Activated CD8-positive, alpha-beta T cell treated with anti-CD3 and anti-CD28 coated beads for 36 hours (primary cell): ENCODE results near the gene FAM81A. TPM values are rescaled to one million over a fixed set of nuclear protein-coding genes. Genes with fewer than 3 reads are reported as not detected.
"Not testable (repeated sequence)": the region's sequence is repeated elsewhere in the genome, so short reads cannot be mapped to it uniquely, and the experiment has no call there.

Experiments
- ATAC-seq: fragments of 200-7000 bp; cut with Tn5 transposase; one replicate; pipeline ENCODE4 v1.10.0; 2021; ENCODE audit warnings: mild to moderate bottlenecking, moderate library complexity
- CTCF ChIA-PET: fragments of 350-600 bp; sonication (Branson Sonifier 250); formaldehyde crosslinking; loops from one replicate; lab custom pipeline; 2021; ENCODE audit warnings: antibody characterized with exemption; lab: Charles Lee
- POLR2A ChIA-PET: fragments of 350-600 bp; sonication (Branson Sonifier 250); formaldehyde crosslinking; loops from one replicate; lab custom pipeline; 2021; ENCODE audit warnings: antibody characterized with exemption; lab: Charles Lee
- DNase-seq: peaks from one replicate; pipeline ENCODE4 v3.0.0-alpha.2; 2020
- H3K27ac Mint-ChIP-seq: one replicate; pipeline ENCODE4 v1.8.0; 2021; ENCODE audit warnings: mild to moderate bottlenecking, mixed read lengths
- H3K27me3 Mint-ChIP-seq: one replicate; pipeline ENCODE4 v1.8.0; 2021; ENCODE audit warnings: mixed read lengths
- H3K36me3 Mint-ChIP-seq: one replicate; pipeline ENCODE4 v1.8.0; 2021; ENCODE audit warnings: low read depth, mixed read lengths
- H3K4me1 Mint-ChIP-seq: one replicate; pipeline ENCODE4 v1.8.0; 2021; ENCODE audit warnings: low read depth, mixed read lengths
- H3K4me3 Mint-ChIP-seq: one replicate; pipeline ENCODE4 v1.8.0; 2021; ENCODE audit warnings: mild to moderate bottlenecking, moderate library complexity, mixed read lengths
- H3K9me3 Mint-ChIP-seq: one replicate; pipeline ENCODE4 v1.8.0; 2021; ENCODE audit warnings: mixed read lengths
- CTCF ChIP-seq: fragments of 200-600 bp; IDR thresholded peaks from one replicate; pipeline ENCODE4 v1.8.0; 2022; ENCODE audit warnings: antibody characterized with exemption, mild to moderate bottlenecking
- intact Hi-C: fragments of 100-400 bp; cut with micrococcal nuclease; formaldehyde crosslinking; loops from one replicate; pipeline ENCODE4 v1.10.0; 2022
- total RNA-seq, 2 experiments: library from RNA; stranded (reverse); gene quantifications; one replicate each; pipeline ENCODE4 v1.2.3, GENCODE V29; 2021

The FAM81A gene
- total RNA-seq, 2 experiments from 2014 or later = 1.2 to 1.5 TPM

- ChIA-PET POLR2A (no interaction called here), CTCF (no interaction called here)
- ATAC-seq (no peak), DNase-seq (no peak)
- Mint-ChIP-seq H3K36me3 (no peaks in the 10 kb centered on the region), H3K4me3 (no peak overlapping the region), H3K27me3 (peaks cover 12% of the 10 kb centered on the region), H3K27ac (no peak overlapping the region), H3K4me1 (no peaks in the 10 kb centered on the region), H3K9me3 (no peaks in the 10 kb centered on the region)
- no peak for TF ChIP-seq CTCF
- intact Hi-C loops = no loop called here
Measured at GRCh38 chr15:59484399-59484798, 46.4 kb downstream of the FAM81A start.

GRCh38 chr15:59485036-59485435 is 47.0 kb downstream of the FAM81A start:
- intact Hi-C loops = no loop called here
- DNase-seq = no peak
- Mint-ChIP-seq H3K4me1 (no peaks in the 10 kb centered on the region), H3K9me3 (no peaks in the 10 kb centered on the region), H3K4me3 (no peak overlapping the region), H3K36me3 (no peaks in the 10 kb centered on the region), H3K27ac (no peak overlapping the region), H3K27me3 (peaks cover 8% of the 10 kb centered on the region)
- ATAC-seq = no peak
- TF ChIP-seq CTCF = no peak
- CTCF ChIA-PET = no interaction called here
- POLR2A ChIA-PET = no interaction called here

DNA sequence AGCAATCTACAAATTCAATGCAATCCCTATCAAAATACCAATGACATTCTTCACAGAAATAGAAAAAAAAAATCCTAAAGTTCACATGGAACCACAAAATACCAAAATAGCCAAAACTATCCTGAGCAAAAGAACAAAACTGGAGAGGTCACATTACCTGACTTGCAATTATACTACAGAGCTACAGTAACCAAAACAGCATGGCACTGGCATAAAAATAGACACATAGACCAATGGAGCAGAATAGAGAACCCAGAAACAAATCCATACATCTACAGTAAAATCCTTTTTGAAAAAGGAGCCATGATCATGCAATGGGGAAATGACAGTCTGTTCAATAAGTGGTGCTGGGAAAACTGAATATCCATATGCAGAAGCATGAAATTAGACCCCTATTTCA is 51.5 kb downstream of the FAM81A start:
- ATAC-seq, H3K9me3 Mint-ChIP-seq, H3K27me3 Mint-ChIP-seq, DNase-seq, POLR2A ChIA-PET, H3K4me3 Mint-ChIP-seq, H3K27ac Mint-ChIP-seq, intact Hi-C loops, H3K36me3 Mint-ChIP-seq, H3K4me1 Mint-ChIP-seq: not testable (repeated sequence)
- CTCF ChIA-PET = interaction anchor here (0.6 kb wide), 1 partner anchor 1262 kb away, joined by 3 read pairs; no protein-coding TSS in a partner anchor

DNA sequence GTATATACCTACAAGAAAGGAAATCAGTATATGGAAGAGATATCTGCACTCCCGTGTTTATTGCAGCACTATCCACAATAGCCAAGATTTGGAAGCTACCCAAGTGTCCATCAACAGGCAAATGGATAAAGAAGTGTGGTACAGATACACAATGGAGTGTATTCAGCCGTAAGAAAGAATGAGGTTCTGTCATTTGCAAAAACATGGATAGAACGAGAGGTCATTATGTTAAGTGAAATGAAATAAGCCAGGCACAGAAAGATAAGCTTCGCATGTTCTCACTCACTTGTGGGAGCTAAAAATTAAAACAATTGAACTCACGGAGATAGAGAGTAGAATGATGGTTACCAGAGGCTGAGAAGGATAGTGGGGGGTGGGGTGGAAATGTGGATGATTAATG is 53.1 kb downstream of the FAM81A start:
- Mint-ChIP-seq H3K4me1 (no peaks in the 10 kb centered on the region), H3K27me3 (no peaks in the 10 kb centered on the region), H3K27ac (no peak overlapping the region), H3K36me3 (no peaks in the 10 kb centered on the region), H3K9me3 (no peaks in the 10 kb centered on the region), H3K4me3 (no peak overlapping the region)
- no peak for ATAC-seq
- DNase-seq = no peak
- no peak for TF ChIP-seq CTCF
- CTCF ChIA-PET = interaction anchor here (0.6 to 7.6 kb wide), 7 partner anchors 10 to 511 kb away, joined by 3 to 30 read pairs (median 4); no protein-coding TSS in a partner anchor
- intact Hi-C loops = loop anchor here (5.0 to 10.0 kb wide), 3 partner anchors 314 to 516 kb away; no protein-coding TSS in a partner anchor
- POLR2A ChIA-PET = no interaction called here

- Mint-ChIP-seq H3K27me3 (no peaks in the 10 kb centered on the region), H3K4me3 (no peak overlapping the region), H3K9me3 (no peaks in the 10 kb centered on the region), H3K27ac (no peak overlapping the region), H3K4me1 (no peaks in the 10 kb centered on the region), H3K36me3 (no peaks in the 10 kb centered on the region)
- ChIA-PET POLR2A (interaction anchor here (0.9 kb wide), 1 partner anchor 256 kb away, joined by 3 read pairs; no protein-coding TSS in a partner anchor), CTCF (interaction anchor here (0.6 to 7.6 kb wide), 36 partner anchors 9 to 1265 kb away, joined by 3 to 30 read pairs (median 3); no protein-coding TSS in a partner anchor)
- peak; percentile 80 for ATAC-seq
- peak; percentile 67 for DNase-seq
- intact Hi-C loops = loop anchor here (2.0 to 10.0 kb wide), 4 partner anchors 246 to 518 kb away; no protein-coding TSS in a partner anchor
- TF ChIP-seq CTCF = peak; percentile 84
Measured at GRCh38 chr15:59492389-59493377, 54.7 kb downstream of the FAM81A start.
